Medulla oblongata (tissue), 1 donor: Measurements from ENCODE around the gene AMPD3.

ENCODE experiments used
- DNase-seq: peaks from one replicate; pipeline ENCODE4 v3.0.0-alpha.2; 2015; ENCODE audit errors: extremely low spot score

Gene AMPD3

GRCh38 chr11:10537600-10537999, 82.5 kb downstream of the AMPD3 start:
- DNase-seq: no peak

- no peak for DNase-seq
Observed at GRCh38 chr11:10538924-10539323, 83.9 kb downstream of the AMPD3 start.

GRCh38 chr11:10539339-10539738, 84.3 kb downstream of the AMPD3 start:
- no peak for DNase-seq

GRCh38 chr11:10540546-10540914, 85.5 kb downstream of the AMPD3 start:
- DNase-seq: peak; percentile 37

DNA sequence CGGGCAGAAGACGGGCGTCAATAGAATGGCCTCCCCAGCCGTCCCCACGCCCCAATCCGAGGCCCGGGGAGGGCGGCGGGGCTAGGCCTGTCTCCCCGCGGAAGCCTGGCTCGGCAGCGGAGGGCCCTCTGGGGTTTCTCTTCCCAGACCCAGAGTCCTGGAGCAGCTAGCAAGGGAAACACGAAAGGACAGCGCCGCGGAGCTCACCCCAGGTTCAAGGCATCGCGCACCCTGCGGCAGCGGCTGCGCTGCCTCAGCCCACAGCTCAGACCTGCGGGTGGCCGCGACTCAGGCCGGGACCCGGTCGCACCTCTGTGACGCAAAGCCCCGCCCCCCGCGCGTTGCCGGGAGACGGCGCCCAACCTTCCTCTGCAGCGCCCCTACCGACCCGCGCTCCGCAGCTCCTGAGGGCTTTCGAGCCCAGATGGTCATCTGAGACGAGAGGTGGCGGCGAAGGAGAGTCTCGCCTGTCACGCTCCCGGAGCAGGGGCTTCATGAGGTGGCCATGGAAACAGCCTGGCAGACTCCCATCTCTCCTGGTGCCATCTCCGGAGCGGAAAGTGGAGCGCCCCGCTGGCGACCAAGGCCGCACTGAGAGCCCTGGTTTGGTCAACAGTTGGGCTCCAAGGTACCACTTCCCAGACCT, 86.0 kb downstream of the AMPD3 start, which contains the start of gene RNF141:
Gene RNF141 (minus strand): TSS at position 273 of the 646 bp plus-strand sequence. CDS start 7,029 bp downstream, outside the sequence.
- peak; percentile 96 for DNase-seq

GRCh38 chr11:10541561-10541930, 86.5 kb downstream of the AMPD3 start:
- DNase-seq: no peak

- DNase-seq: no peak
Observed at GRCh38 chr11:10542776-10543175, 87.7 kb downstream of the AMPD3 start.

GRCh38 chr11:10543782-10544181, 88.7 kb downstream of the AMPD3 start:
- no peak for DNase-seq

- DNase-seq: no peak
Observed at GRCh38 chr11:10544491-10545465, 89.7 kb downstream of the AMPD3 start.

- DNase-seq: no peak
Observed at GRCh38 chr11:10550503-10551289, 95.6 kb downstream of the AMPD3 start.

- no peak for DNase-seq
Observed at GRCh38 chr11:10551290-10551592, 96.2 kb downstream of the AMPD3 start.

GRCh38 chr11:10551845-10552352, 96.8 kb downstream of the AMPD3 start:
- no peak for DNase-seq

DNA sequence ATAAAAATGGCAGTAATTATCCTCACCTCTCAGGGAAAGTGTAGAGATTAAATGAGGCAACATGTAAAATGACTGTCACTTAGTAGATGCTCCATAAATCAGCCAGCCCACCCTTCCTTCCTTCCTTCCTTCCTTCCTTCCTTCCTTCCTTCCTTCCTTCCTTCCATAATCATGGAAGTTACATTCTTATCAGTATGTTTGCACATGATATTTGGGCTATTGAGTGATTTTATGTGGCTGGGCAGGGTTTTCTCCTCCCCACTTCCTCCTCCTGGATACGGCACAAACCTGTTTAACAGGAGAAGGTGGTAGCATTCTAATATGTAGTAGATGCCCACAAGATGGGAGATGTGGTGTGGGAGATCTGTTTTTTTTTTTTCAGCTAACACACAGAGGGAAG, 101.5 kb downstream of the AMPD3 start:
- no peak for DNase-seq
